SH-SY5Y (cell line): ENCODE results near the gene ST3GAL3.

Experiments
- GATA2 ChIP-seq: IDR thresholded peaks from 2 replicates; pipeline ENCODE4 v1.6.1; 2011; ENCODE audit warnings: mild to moderate bottlenecking, low read depth, low read length
- GATA3 ChIP-seq: IDR thresholded peaks from 2 replicates; pipeline ENCODE4 v1.6.1; 2011; ENCODE audit warnings: low read depth, mild to moderate bottlenecking, low read length, moderate library complexity

- TF ChIP-seq GATA3 (no peak), GATA2 (no peak)
Observed at GRCh38 chr1:43779805-43780403, 72.6 kb downstream of the ST3GAL3 start.
